ES-I3 (cell line): ENCODE measurements around the gene FCGR3B.
"Not testable (repeated sequence)": the region's sequence is repeated elsewhere in the genome, so short reads cannot be mapped to it uniquely, and the experiment has no call there.

Experiments used
- H3K36me3 ChIP-seq: 2 replicates; pipeline ENCODE4 v1.6.1; 2013; ENCODE audit warnings: mild to moderate bottlenecking, low read length, control low read depth, moderate library complexity; ENCODE audit not compliant: insufficient read depth
- H3K4me1 ChIP-seq: 2 replicates; pipeline ENCODE4 v1.6.1; 2013; ENCODE audit warnings: mild to moderate bottlenecking, control low read depth, low read length; ENCODE audit not compliant: insufficient read depth
- H3K9ac ChIP-seq: 2 replicates; pipeline ENCODE4 v1.6.1; 2013; ENCODE audit warnings: low read depth, mild to moderate bottlenecking, low read length, moderate library complexity
- H3K9me3 ChIP-seq: 2 replicates; pipeline ENCODE4 v1.6.1; 2013; ENCODE audit warnings: mild to moderate bottlenecking, low read length, moderate library complexity; ENCODE audit not compliant: control insufficient read depth, insufficient read depth

Gene FCGR3B

GRCh38 chr1:161595583-161595982, 35.4 kb downstream of the FCGR3B start:
- H3K9ac ChIP-seq, H3K36me3 ChIP-seq, H3K9me3 ChIP-seq: not testable (repeated sequence)

GRCh38 chr1:161595173-161595572, 35.8 kb downstream of the FCGR3B start:
- H3K9me3 ChIP-seq, H3K4me1 ChIP-seq, H3K36me3 ChIP-seq, H3K9ac ChIP-seq: not testable (repeated sequence)

More at GRCh38 chr1:161595583-161595982, 35.4 kb downstream of the FCGR3B start:
- H3K4me1 ChIP-seq: not testable (repeated sequence)

- H3K9me3 ChIP-seq, H3K9ac ChIP-seq, H3K36me3 ChIP-seq, H3K4me1 ChIP-seq: not testable (repeated sequence)
Measured at GRCh38 chr1:161594269-161594984, 36.5 kb downstream of the FCGR3B start.

GRCh38 chr1:161593092-161593755, 37.8 kb downstream of the FCGR3B start:
- H3K9ac ChIP-seq, H3K4me1 ChIP-seq: not testable (repeated sequence)

GRCh38 chr1:161592586-161592985, 38.4 kb downstream of the FCGR3B start:
- not testable (repeated sequence) for H3K4me1 ChIP-seq, H3K9me3 ChIP-seq, H3K9ac ChIP-seq

More at GRCh38 chr1:161593092-161593755, 37.8 kb downstream of the FCGR3B start:
- not testable (repeated sequence) for H3K9me3 ChIP-seq, H3K36me3 ChIP-seq

GRCh38 chr1:161589920-161590319, 41.1 kb downstream of the FCGR3B start:
- not testable (repeated sequence) for H3K9ac ChIP-seq, H3K9me3 ChIP-seq, H3K4me1 ChIP-seq, H3K36me3 ChIP-seq

More at GRCh38 chr1:161592586-161592985, 38.4 kb downstream of the FCGR3B start:
- H3K36me3 ChIP-seq: not testable (repeated sequence)

- not testable (repeated sequence) for H3K36me3 ChIP-seq, H3K4me1 ChIP-seq, H3K9me3 ChIP-seq, H3K9ac ChIP-seq
Measured at GRCh38 chr1:161589365-161589764, 41.6 kb downstream of the FCGR3B start.

- H3K36me3 ChIP-seq: not testable (repeated sequence)
Measured at GRCh38 chr1:161588596-161588995, 42.4 kb downstream of the FCGR3B start.

GRCh38 chr1:161582882-161583281, 48.1 kb downstream of the FCGR3B start:
- not testable (repeated sequence) for H3K4me1 ChIP-seq, H3K9ac ChIP-seq, H3K36me3 ChIP-seq, H3K9me3 ChIP-seq

More at GRCh38 chr1:161588596-161588995, 42.4 kb downstream of the FCGR3B start:
- not testable (repeated sequence) for H3K9me3 ChIP-seq, H3K4me1 ChIP-seq, H3K9ac ChIP-seq

- not testable (repeated sequence) for H3K9ac ChIP-seq, H3K9me3 ChIP-seq, H3K4me1 ChIP-seq, H3K36me3 ChIP-seq
Measured at GRCh38 chr1:161580879-161581537, 50.0 kb downstream of the FCGR3B start.

GRCh38 chr1:161579856-161580507, 51.0 kb downstream of the FCGR3B start:
- not testable (repeated sequence) for H3K9ac ChIP-seq, H3K4me1 ChIP-seq, H3K9me3 ChIP-seq, H3K36me3 ChIP-seq

GRCh38 chr1:161576676-161577075, 54.3 kb downstream of the FCGR3B start:
- not testable (repeated sequence) for H3K36me3 ChIP-seq, H3K4me1 ChIP-seq, H3K9me3 ChIP-seq, H3K9ac ChIP-seq
